Cardiac septum (tissue), 1 donor: Measurements from ENCODE around the gene AMN. TPM values are rescaled to one million over a fixed set of nuclear protein-coding genes. Genes with fewer than 3 reads are reported as not detected.
"Not testable (repeated sequence)": the region's sequence is repeated elsewhere in the genome, so short reads cannot be mapped to it uniquely, and the experiment has no call there.

Source experiments
- DNase-seq: peaks from one replicate; pipeline ENCODE4 v3.0.0-alpha.2; 2020; ENCODE audit warnings: low spot score
- intact Hi-C: fragments of 100-400 bp; cut with DNase I; formaldehyde crosslinking; loops from one replicate; pipeline ENCODE4 v1.14.0; 2022
- long read RNA-seq: library from polyadenylated mRNA; unstranded; transcript quantifications from one replicate; pipeline ENCODE4 v2.0.0, GENCODE V29; 2021
- total RNA-seq: library from RNA; stranded (reverse); fragmentation: NEBNext Ultra II Directional; extraction: Animal tissue kit (Norgen Biotek cat#: 25700); gene quantifications from one replicate; pipeline ENCODE4 v1.2.1, GENCODE V29; 2021
- donor health status: DM: no; HTN: no; CAD: no.

The AMN gene
- not detected for total RNA-seq
- long read RNA-seq = 0 reads

DNA sequence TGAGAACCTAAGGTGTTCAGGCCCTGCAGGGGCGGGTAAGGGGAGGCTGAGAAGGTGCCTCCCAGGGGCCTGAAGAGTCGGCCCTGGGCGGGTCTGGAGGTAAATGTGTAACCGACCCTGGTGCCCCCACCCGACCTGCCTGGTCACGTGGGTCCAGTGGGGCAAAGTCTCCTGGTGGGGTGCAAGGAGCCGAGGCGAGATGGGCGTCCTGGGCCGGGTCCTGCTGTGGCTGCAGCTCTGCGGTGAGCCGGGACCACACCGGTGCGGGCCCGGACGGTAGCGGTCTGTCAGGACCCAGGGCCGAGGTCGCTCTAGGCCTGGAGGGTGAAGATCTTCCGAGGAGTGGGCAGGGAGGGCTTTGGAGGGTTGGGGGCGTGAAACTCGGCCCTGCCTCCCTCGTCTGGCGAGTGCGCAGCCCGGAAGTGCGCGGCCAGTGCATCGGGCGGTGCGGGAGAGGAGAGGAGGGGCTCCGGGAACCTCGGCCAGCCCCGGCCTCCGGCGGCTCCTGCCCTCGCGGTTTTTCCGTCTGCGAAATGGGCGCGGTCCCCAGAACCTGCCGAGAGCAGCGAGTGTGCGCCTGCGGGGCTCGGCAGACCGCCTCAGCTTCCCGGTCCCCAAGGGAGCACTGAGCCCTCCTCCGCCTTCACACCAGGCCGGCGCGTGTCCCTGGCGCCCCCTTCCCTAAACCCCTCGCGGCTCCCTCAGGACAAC, at the start of gene AMN:
TSS of gene AMN (plus strand) at position 174 of the 711 bp plus-strand sequence. CDS start at position 200, 26 bp downstream.
- intact Hi-C loops = no loop called here
- no peak for DNase-seq

DNA sequence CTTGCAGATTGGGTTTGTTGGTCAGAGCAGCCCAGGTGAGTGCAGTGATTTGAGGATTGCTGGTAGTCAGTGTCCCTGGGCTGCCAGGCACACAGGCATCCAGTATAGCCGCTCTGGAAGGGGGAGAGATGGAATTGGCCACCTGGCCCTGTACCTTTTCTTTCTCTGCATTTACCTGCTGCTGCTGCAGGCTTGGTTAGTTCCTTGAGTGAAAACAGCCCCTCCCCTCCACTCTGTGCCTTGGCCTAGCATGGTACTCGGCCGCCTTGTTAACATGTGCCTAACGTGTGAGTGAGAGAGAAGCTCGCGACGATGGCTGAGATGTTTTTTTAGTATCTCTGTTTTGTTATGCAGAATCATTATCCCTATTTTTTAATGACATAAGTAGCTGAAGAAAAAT, 49.3 kb upstream of the AMN start:
- intact Hi-C loops = no loop called here
- DNase-seq = no peak

DNA sequence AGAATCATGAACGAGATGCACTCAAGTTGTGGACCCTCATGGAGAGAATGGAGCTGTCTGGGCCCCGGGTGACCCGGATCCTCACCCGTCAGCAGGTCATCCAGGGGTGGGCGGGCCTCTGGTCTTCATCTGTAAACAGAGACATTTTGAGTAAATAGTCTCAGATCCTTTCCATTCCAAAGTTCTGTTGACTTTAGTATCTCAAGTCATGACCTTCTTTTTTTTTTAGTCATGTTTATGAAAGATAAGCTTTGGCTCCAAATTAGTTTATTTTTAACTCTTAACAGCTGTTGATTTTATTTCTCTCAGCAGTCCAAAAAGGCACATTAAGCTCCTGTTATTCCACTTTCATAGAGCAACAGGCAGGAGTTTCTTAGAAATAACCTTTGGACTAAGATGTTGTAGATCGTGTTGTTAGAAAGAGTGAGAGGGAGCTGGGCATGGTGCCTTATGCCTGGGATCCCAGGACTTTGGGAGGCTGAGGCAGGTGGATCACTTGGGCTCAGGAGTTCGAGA, 48.9 kb upstream of the AMN start:
- DNase-seq = no peak
- intact Hi-C loops = no loop called here

DNA sequence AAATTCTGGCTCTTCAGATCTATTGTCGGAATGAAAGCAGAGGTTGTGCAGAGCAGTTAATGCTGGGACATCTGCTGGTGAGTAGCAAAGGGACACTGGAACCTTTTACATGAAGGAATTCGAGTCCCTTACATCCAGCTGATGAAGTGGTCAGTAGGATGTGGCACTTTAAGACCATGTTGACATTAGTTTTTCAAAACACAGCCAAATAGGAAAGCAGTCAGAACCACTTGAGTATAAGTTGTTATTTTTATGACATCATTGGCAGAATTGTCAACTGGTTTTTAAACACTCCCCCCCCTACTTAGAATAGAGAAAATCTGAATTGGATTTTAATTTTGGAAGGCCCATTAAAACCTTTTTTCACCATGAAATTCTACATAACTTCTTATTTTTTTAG, 46.8 kb upstream of the AMN start:
- no peak for DNase-seq
- intact Hi-C loops = no loop called here

DNA sequence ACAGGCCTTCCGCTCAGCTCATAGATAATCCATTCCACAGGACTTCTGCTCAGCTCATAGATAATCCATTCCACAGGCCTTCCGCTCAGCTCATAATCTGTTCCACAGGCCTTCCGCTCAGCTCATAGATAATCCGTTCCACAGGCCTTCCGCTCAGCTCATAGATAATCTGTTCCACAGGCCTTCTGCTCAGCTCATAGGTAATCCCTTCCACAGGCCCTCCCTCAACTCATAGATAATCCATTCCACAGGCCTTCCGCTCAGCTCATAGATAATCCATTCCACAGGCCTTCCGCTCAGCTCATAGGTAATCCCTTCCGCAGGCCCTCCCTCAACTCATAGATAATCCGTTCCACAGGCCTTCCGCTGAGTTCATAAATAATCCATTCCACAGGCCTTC, 45.0 kb upstream of the AMN start:
- intact Hi-C loops, DNase-seq: not testable (repeated sequence)

DNA sequence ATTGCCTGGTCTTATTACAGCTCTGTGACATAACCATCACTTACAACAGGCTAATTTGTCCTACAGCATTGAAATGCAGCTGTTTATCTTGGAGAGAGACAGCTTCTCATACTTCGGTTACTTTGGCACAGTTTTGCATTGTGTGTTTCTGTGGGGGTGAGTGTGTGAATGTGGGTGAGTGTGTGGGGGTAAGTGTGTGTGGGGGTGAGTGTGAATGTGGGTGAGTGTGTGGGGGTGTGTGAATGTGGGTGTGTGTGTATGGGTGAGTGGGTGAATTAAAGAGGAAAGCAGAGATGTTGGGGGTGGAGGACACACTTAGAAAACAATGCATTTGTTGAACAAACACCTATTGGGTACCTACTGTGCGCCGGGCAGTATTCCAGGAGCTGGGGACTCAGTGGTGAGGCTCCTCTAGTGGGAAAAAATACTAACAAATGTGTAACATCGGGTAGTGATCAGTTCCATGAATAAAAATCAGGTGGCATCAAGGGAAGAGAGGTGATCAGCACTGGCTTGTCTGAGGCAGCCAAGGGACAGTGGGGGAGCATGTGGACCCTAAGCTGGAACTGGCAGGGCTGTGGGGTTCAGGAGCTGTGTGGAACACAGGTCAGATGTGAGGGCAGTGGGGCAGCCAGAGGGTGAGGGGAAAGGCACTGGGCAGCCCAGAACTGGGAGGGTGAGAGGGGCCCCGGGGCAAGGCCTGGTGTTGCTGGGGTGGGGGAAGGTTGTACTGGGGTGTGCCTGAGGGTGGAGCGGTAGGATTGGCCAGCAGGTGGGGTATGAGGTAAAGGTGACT, 44.1 kb upstream of the AMN start:
- intact Hi-C loops = no loop called here
- no peak for DNase-seq

DNA sequence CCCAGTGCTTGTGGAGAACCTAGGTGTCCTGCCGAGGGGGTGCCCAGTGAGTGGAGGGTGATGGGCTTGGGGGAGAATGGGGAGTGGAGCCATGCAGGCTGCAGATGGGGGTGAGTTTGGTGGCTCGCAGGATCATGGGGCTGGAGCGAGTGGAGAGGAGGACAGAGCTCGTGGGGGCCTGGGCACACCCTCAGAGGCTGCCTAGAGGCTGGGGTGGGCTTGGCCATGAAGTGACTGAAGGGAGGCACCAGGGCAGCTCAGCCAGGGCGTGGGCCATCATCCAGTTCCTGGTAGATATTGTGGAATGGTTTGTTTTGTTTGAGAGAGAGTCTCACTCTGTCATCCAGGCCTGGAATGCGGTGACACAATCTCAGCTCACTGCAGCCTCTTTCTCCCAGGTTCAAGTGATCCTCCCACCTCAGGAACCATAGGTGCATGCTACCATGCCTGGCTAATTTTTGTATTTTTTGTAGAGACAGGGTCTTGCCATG, 43.4 kb upstream of the AMN start:
- intact Hi-C loops = no loop called here
- no peak for DNase-seq

DNA sequence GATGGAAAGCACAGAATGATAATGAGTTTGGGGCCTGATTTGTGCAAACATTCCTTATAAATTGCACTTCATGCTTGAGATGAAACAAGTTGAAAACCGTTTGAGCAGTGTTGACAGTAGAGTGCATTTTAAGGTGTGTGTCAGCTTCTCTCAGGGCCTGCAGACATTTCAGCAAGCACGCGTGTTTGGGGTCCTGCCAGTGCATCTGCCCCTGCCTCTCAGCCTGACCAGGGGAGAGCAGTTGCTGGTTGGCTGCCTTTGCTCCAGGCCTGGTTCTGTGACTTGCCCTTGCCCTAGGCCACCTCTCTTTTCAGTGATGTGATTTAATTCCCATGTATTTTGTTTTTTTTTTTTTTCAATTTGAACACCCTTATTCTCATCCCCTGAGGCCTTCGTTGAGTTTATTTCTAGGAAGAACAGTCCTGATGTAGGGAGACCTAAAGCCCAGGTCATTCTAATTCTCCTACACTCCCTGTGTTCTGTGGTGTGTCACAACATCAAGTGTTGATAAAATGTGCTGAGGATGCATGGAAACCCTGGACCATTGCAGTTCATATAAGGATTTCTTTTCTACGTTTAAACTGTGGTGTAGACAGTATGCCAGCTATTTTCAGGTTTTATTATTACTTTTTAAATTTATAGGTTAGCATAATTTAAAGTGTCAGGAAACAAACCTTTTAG, 40.1 kb upstream of the AMN start:
- intact Hi-C loops = no loop called here
- no peak for DNase-seq

DNA sequence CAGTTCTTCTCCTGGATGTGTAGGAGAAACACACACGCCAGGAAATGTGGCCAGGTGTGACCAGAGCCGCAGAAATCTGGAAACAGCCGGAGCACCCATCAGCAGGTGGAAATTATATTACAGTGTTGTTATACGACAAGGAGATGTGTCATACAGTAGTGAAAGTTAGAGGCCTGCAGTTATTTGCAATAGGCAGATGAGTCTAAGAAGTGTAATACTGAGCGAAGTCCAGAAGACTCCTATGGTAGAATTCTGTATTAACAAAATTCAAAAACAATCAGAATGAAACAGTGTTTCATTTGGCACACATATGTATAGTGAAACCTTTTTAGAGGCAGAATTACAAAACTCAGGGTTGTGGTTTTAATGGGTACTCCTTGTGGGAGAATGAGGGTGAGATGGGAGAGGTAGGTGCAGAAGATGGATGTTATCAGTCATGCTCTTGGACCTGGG, 39.3 kb upstream of the AMN start:
- no peak for DNase-seq
- intact Hi-C loops = no loop called here

DNA sequence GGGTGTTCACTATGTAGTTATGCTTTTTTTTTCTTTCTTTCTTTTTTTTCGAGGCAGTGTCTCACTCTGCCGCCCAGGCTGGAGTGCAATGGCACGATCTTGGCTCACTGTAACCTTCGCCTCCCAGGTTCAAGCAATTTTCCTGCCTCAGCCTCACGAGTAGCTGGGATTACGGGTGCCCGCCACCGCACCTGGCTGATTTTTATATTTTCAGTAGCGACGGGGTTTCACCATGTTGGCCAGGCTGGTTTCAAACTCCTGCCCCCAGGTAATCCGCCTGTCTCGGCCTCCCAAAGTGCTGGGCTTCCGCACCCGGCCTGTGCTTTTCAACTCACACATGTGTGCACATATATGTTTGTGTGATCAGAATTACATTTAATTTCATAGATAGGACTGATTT, 38.9 kb upstream of the AMN start:
- intact Hi-C loops = no loop called here
- no peak for DNase-seq

DNA sequence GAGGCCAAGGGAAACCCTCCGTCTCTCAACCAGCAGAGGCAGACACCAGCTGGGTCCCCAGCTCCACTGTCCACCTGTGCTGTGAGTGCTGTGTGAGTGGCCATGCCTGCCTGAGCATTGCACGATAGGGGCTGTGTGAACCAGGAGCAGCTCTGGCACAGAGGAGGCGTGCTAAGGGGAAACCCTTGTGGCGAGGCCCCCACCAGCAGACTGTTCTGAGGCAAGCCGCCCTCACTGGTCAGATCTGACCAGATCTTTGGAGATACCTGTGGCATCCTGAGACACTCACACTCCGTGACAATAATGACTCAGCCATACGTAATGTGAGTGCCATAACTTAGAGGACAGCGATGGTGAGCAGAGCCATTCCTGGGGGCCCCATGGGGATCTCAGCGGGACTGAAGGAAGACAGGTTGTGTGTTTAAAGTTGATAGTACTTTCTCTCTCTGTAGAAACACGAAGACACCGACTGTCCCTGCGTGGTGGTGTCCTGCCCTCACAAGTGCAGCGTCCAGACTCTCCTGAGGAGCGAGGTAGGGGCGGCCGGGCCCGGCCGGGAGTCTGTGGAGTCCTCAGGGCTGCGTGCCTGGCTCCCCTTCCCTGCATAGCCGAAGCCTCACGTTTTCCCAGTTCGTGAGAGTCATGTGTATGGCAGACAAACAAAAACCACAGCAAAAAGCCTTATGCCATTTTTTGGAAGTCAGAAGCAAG, 36.6 kb upstream of the AMN start:
- DNase-seq = no peak
- intact Hi-C loops = no loop called here

DNA sequence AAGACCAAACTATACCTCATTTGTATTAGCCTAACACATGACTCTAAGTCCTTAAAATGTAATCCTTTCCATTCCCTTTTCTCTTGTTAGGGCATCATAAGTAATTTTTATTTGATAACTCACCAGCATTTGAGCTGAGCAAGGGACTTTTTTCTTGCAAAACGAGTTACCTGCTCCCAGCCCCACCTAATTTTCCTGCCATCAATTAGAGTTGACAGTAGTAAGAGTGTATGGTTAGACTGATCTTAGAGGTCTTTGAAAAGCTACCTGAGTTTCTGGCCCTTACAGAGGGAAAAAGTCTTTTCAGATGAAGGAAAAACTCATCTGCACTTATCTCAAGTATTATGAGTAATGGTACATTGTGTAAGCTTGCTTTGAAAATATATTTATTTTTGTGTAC, 33.7 kb upstream of the AMN start:
- no peak for DNase-seq
- intact Hi-C loops = no loop called here

DNA sequence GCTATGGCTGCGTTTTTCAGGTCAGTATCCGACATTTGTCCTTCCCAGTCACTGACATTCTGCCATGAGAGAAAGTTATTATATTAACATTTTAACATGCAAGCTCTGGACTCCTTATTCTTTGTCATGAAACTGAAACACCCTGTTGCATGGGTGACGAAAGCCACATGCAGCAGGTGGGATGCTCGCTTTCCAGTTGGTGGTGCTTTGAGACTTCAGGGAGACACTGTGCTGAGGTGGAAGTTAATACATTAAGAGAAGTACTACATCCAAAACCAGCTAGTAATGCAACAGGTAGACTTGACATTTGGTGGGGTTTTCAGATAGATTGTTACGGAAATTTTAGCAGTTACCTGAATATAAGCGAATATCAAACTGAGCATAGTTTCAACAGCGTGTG, 32.8 kb upstream of the AMN start:
- intact Hi-C loops = no loop called here
- no peak for DNase-seq

DNA sequence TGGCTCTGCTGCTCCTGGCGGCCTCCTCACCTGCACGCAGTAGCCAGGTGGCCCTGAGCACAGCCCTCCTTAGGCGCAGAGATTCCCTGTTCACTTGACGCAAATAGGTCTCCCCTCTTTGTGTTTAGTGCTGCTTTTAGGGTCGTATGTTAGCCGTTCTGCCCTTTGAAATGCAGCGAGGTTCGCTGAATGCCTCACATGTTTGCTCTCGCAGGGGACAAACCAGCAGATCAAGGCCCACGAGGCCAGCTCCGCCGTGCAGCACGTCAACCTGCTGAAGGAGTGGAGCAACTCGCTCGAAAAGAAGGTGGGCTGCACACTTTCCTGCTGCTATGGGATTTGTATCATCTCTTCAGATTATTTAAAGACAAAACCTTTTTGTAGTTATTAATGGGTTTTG, 31.4 kb upstream of the AMN start:
- no peak for DNase-seq
- intact Hi-C loops = no loop called here

DNA sequence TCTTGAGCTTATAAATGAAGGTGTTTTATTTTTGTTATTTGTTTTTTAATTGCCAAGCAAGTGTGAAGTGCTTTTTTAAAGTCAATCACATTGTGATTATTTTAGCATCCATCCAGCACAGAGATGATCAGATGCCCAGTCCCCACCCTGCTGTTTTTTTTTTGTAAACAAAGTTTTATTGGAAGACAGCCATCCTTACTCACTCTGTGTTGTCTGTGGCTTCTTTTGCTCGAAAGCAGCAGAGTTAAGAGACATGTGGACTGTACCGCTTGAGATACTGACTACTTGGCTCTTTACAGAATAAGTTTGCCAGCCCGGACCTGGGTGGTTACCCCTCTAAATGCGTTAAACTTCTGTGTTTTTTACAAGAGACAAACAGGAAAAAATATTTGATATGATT, 30.9 kb upstream of the AMN start:
- no peak for DNase-seq

DNA sequence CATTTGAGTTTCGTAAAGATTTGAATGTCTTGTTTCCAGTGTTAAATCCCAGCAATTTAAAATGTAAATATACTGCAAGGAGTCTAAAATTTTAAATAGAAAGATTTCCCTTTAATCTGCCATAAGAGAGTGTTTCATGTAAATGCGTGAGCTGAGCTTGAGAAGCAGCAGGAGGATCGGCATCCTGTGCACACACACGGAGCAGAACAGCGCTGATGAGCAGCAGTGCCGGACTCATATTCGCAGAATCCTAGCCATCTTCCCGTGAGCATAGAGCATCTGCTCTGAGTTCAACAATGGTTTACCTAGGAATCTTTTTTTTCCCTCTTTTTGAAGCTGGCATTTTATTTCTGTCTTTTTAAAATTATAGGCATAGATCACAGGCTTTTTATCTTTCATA, 29.8 kb upstream of the AMN start:
- intact Hi-C loops = no loop called here

More for the DNA sequence above, 30.9 kb upstream of the AMN start:
- intact Hi-C loops = no loop called here

DNA sequence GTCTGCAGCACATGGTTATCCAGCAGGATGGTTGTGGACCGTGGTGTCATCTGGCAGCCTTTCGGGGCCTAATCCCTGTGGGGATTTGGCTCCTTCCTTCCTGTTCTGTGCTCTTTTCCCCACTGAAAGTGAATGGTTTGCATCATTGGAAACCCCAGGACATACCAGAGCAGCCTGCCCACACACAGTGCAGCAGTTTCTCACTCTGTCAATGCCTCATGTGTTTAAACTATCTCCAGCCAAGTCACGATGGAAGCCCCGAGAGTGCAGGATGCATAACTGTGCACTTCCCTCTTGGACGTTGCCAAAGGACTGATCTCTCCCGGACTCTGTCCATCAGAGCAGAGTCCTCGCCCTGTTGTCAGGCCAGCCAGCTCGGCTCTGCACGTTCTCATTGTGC, 29.0 kb upstream of the AMN start:
- intact Hi-C loops = no loop called here
- no peak for DNase-seq

More for the DNA sequence above, 29.8 kb upstream of the AMN start:
- DNase-seq = no peak

DNA sequence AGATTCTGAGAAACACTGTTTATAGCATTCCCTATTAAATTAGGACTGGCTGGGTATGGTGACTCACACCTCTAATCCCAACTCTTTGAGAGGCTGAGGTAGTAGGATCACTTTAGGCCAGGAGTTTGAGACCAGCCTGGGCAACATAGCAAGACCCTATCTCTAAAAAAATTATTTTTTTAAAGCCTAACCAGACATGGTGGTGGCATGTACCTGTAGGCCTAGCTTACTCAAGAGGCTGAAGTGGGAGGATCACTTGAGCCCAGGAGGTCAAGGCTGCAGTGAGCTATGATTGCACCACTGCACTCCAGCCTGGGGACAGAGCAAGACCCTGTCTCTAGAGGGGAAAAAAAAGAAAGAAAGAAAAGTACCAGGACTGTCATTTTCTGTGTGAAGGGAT, 25.7 kb upstream of the AMN start:
- DNase-seq, intact Hi-C loops: not testable (repeated sequence)

DNA sequence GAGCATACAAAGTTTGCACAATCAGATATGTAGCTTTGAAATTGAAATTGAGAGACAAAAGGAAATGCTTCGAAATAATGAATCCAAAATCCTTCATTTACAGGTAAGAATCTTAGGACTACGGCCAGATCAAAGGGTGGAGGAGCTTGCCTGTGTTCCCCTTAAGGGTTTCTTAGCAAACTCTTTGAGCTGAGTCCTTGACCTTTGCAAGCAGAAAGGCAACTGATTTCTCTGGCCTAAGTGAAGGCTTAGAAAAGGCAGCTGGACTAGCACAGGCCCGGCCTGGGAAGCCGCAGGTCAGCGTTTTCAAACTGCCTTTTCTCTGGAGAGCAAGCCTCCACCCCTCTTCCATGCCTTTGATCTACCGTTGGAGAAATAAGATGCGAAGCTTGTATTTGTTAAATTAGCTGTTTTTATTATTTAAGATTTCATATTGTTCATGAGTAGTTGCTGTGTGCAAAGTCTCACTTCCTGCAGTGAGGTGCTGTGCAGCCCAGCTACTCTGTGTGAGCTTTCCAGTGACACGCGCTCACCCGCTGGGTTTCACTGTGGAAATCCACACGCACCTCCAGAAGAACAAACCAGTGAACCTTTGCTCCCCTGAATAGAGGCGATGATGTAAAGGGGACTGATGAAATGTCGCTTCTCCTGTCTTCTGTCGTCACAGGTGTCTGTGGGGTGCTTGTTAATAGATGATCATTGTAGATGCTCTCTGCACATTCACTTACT, 25.0 kb upstream of the AMN start:
- intact Hi-C loops = no loop called here
- DNase-seq = no peak
